Measurements from ENCODE around the gene TNNT2.

The TNNT2 gene

GRCh38 chr1:201377611-201378092 is at the start of gene TNNT2:
Gene TNNT2 (minus strand): TSS chr1:201377680. CDS start chr1:201373254, 4,426 bp downstream.
- DNase-seq = no peak

GRCh38 chr1:201426479-201427310 is 49.2 kb upstream of the TNNT2 start:
- DNase-seq = no peak

DNA sequence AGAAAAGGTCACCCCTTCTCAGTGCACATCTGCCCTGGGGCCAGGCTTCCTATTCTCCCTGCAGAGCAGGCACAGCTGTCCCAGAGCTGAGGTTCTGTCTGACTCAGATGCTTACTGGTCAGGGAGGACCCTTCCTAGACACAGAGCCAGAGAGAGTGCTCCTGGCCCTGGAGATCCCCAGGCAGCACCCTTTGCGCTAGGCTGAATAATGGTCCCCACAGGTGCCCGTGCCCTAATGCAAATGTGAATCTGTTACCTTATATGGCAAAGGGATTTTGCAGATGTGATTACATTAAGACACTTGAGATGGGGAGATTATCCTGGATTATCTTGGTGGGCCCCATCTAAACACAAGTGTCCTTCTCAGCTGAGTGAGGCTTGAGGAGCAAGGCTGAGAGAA is 46.7 kb upstream of the TNNT2 start:
- no peak for DNase-seq

DNA sequence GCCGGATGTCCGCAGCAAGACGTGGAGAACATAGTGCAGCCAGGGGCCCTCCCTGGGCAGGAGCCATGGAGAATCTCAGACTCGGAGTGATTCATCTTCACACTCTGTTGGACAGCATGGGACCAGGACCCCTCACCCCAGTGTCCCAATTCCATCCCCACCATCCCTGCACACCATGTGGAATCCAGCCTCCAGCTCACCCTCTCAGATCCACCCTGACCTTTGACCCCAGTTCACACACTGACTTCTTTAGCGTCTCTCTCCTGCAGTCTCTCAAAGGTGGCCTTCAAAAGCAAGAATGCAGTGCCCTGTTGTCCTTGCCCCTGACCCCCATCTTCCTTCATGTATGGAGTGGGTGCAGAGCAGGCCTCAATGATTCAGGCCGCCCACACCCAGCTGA is 46.2 kb upstream of the TNNT2 start:
- DNase-seq = no peak

- DNase-seq = no peak
Measured at GRCh38 chr1:201422436-201423030, 45.1 kb upstream of the TNNT2 start.

GRCh38 chr1:201422026-201422425 is 44.5 kb upstream of the TNNT2 start:
- DNase-seq = no peak

- DNase-seq = no peak
Measured at GRCh38 chr1:201421041-201421440, 43.6 kb upstream of the TNNT2 start.

DNA sequence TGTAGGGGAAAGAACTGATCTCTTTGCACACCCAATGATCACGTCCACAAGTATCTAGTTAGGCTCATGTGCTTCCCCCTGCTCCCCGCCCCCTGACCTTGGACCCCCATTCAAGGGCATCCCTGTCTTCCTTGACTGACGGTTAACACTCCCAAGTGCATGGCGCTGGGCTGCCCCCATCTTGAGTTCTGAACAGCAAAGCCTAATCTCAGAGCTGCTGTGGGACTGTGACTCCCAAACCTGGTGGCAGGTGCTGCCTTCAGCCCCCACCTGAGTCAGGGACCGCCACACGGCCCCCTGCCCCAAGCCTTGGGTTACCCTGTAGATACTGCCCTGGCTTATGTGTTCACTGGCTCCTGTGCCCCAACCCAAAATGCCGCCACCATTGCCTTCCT is 43.1 kb upstream of the TNNT2 start:
- DNase-seq = no peak

DNA sequence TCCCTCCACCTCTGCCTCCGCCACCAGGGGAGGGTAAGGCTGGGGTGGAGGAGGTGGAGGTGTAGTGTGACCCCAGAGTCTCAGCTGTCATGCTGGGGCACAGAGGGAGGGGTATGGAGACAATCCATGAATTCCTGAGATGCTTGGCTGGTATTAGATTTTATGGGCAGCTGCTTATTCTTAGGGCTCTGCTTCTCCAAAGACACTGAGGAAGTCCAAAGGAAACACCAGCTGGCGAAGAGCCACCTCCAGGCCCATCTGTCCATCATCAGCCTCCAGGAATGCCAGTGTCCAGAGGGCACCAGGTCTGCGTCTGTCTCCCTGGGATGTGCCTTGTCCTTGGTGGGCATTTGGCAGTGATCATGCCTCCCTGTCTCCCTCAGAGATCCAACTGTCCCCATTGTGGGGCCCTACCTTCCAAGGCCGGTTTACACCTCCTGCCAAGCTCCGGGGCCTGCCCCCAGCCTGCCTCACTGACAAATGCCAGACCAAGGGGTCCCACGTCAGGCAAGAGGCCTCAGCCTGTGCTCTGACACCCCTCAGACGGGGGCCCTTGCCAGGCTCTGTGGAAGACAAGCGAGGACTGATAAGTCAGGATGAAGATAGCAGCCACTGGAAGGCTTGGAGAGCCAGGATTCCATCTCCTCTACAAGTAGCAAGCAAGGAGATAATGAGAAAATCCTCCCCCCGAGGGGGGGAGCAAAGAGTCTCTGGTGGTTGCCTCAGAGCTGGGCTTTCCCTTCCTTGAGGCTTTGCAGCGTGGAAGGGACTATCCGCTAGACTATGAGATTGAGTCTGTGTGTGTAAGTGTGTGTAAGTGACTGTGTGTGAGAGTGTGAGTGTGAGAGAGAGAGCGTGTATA is 42.5 kb upstream of the TNNT2 start:
- DNase-seq = peak; percentile 24

DNA sequence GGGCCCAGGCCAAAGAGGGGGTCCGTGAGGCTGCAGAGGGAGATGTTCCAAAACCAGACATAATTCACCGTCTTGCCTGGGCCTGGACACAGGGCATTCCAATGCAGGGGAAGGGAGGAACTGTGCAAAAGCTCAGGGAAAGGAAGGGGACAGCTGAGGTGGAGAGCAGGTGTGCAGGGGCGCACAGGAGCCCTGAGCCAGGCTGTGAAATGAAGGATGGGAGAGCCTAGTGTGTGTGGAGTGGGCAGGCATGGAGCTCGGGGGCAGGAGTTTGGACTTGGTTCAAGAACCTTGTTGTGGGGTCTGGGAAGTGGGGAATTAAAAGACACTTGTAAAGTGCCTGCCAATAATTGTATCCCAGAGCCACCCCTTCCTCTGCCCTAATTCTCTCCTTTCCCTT is 41.8 kb upstream of the TNNT2 start:
- DNase-seq = no peak

DNA sequence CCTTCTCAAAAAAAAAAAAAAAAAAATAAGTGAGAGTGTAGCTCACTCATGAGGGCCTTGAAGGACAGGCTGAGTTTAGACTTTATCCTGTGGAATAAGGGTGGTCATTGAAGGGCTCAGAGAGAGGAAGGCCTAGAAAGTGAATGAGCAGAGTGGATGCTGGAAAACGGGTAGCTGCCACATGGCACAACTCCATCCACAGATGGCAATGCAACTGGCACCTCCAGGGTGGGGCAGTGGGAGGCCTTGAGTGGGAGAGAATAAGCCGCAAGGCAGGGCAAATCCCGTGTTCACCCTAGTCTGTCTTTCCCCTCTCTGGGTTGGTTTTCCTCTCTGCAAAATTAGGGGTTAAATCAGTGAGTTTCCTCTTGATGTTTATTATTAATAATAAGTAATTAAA is 41.0 kb upstream of the TNNT2 start:
- DNase-seq = no peak

DNA sequence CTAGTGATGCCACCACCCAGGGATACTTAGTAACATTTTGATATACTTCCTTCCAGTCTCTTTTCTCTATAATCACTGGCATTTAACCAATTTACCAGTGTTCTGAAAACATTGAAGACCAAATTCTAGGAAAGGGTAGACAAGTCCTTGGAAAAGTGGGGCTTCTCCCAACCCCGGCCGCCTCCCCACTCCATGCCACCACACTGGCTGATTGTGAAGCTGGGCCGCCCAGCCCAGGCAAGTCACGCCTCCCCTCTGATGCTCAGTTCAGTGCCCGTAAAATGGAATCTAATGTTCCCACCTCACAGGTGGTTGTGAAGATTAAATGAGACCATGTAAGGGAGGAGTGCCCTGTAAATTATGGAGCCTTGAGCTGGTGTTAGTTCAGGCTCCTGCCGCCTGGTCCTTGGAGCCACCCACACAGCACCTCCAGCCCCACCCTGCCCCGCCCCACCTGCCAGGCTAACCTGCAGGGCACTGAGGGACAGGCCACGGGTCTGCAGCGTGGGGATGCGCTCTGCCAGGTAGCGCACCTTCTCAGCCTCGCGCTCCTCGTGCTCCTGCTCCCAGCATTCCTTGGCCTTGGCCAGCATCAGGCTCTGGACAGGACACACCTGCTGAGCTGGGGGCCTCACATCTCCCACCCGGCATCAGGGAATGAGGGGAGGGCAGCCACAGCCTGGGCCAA is 36.7 kb upstream of the TNNT2 start:
- no peak for DNase-seq

- DNase-seq = no peak
Measured at GRCh38 chr1:201411292-201411691, 33.8 kb upstream of the TNNT2 start.

- no peak for DNase-seq
Measured at GRCh38 chr1:201409440-201409839, 32.0 kb upstream of the TNNT2 start.

DNA sequence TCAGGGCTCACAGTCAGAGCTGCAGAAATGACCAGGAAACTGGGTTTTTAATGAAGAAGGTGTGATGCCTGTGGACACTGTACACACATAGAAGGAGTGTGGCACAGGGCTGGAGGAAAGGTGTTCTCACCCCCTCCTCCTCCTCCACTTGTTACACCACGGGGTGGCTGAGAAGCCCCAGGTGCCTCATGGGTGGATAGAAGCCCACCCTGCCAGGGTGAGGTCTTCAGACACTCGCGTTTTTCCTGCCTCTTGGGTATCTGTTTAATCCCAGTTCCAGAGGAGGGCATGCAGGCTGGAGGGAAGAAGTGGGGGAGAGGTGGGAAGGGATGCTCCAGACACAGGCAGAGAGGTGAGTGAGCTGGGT is 31.3 kb upstream of the TNNT2 start:
- no peak for DNase-seq

DNA sequence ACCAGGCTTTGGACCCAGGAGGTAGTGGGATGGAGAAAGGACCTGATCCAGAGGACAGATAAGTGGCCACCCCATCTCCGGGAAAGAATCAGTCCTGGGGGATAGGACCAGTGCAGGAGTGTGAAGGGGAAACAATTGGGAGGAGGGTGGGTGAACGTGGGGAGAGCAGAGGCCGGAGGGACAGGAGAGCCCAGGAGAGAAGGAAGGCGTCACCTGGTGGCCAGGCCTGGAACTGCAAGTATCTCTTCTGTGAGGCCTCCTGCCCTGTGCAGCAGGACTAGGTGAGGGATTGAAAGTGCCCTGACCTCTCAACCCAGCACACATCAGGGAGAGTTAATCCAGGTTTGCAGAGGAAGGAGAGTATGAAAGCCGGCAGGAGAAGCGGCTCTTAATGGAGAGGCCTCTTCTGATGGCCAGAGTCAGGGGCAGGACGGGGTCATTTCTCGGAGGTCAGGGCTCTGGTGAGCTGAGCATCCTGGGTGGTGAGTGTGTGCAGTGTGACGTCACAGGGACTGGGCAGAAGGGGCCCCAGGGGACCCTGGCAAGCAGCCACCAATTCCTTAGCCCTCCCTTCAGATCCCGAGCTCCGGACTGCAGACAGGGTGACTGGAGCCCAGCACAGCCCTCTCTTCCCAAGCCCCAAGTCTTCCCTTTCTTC is 30.8 kb upstream of the TNNT2 start:
- DNase-seq = peak; percentile 48

- no peak for DNase-seq
Measured at GRCh38 chr1:201406831-201407406, 29.4 kb upstream of the TNNT2 start.

DNA sequence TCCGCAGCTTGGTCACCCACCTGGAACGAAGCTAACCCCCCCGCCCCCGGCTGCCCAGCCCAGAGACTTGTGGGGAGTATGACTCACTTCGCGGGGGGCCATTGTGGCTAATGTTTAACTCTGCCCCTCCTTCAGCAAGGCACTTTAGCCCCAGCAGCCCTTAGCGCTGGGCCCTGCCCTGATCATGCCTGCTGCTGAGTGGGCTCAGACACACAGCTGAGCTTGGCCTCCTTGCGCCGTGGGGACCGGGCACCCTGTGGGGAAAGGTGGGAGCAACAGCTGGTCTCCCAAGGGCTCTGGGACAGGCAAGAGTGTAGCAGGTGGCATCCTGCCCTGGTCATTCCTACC is 28.0 kb upstream of the TNNT2 start:
- DNase-seq = no peak

- DNase-seq = no peak
Measured at GRCh38 chr1:201404722-201405483, 27.4 kb upstream of the TNNT2 start.

- no peak for DNase-seq
Measured at GRCh38 chr1:201404055-201404454, 26.6 kb upstream of the TNNT2 start.

DNA sequence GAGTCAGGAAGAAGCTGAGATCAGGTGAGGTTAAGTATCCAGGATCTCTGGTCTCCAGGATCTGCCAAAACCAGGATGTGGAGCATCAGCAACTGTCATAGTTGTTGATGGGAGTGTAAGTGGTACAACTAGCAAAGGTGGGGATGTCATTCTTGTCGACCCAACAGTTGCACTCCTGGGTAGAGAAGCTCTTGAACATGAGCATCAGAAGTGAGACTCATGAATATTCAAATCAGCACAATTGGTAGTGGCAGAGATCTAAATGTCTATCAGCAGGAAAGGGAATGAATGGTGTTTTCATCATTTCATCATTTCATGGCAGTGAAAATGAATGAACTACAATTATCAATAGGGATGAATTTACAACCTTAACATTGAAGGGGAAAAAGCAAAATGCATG is 25.9 kb upstream of the TNNT2 start:
- no peak for DNase-seq
